Sigmoid colon (tissue), 4 donors: ENCODE measurements around the gene VEGFD.

Experiments
- CTCF ChIP-seq, 4 experiments: fragments of 450-650 bp in 3 of 4; fragments of 200-600 bp in 1 of 4; IDR thresholded peaks; one replicate each; pipeline ENCODE4 v1.5.1; 2016 to 2019; ENCODE audit warnings: antibody characterized with exemption in 4 of 4, mild to moderate bottlenecking in 3 of 4, moderate library complexity in 2 of 4
- POLR2AphosphoS5 ChIP-seq, 4 donors: sonication (generic); formaldehyde crosslinking; IDR thresholded peaks; one replicate each; pipeline ENCODE4 v1.6.1; 2017; ENCODE audit warnings: antibody characterized with exemption in 4 of 4

GRCh38 chrX:15391850-15392249, 7.6 kb upstream of the VEGFD start:
- TF ChIP-seq CTCF (IDR thresholded peaks at IDR 0.05), result no peak
- no peak for TF ChIP-seq POLR2AphosphoS5 (IDR thresholded peaks at IDR 0.05)
